Astrocyte (in vitro differentiated cells and primary cell): ENCODE data around the gene BANK1. TPM values are rescaled to one million over a fixed set of nuclear protein-coding genes. Genes with fewer than 3 reads are reported as not detected.

Experiments used
- DNase-seq: peaks from one replicate; pipeline ENCODE4 v3.0.0-alpha.2; 2010; ENCODE audit warnings: low read depth
- FAIRE-seq: peaks from 2 replicates; lab custom pipeline; 2011; peaks lifted over from hg19 to GRCh38; lab: Jason Lieb, UNC
- H2AFZ ChIP-seq: 2 replicates; pipeline ENCODE4 v1.6.0; 2012; ENCODE audit warnings: low read depth, low read length, inconsistent platforms
- H3K27ac ChIP-seq: 2 replicates; pipeline ENCODE4 v1.5.1; 2011; ENCODE audit warnings: low read depth, low read length, inconsistent platforms
- H3K27me3 ChIP-seq: 2 replicates; pipeline ENCODE4 v1.6.0; 2011; ENCODE audit warnings: low read length, inconsistent platforms; ENCODE audit not compliant: insufficient read depth
- H3K36me3 ChIP-seq: 2 replicates; pipeline ENCODE4 v1.5.1; 2011; ENCODE audit warnings: low read length, inconsistent platforms; ENCODE audit not compliant: insufficient read depth
- H3K4me1 ChIP-seq: 2 replicates; pipeline ENCODE4 v1.5.1; 2011; ENCODE audit warnings: low read length, inconsistent platforms; ENCODE audit not compliant: insufficient read depth
- H3K4me2 ChIP-seq: 2 replicates; pipeline ENCODE4 v1.6.0; 2012; ENCODE audit warnings: low read length, inconsistent platforms
- H3K4me3 ChIP-seq: 2 replicates; pipeline ENCODE4 v1.5.1; 2011; ENCODE audit warnings: low read depth, mild to moderate bottlenecking, low read length, inconsistent platforms; ENCODE audit not compliant: insufficient read depth
- H3K79me2 ChIP-seq: 2 replicates; pipeline ENCODE4 v1.6.0; 2012; ENCODE audit warnings: mild to moderate bottlenecking, low read length, inconsistent platforms; ENCODE audit not compliant: insufficient read depth
- H3K9ac ChIP-seq: 2 replicates; pipeline ENCODE4 v1.6.0; 2012; ENCODE audit warnings: mild to moderate bottlenecking, low read length, inconsistent platforms
- H3K9me3 ChIP-seq: 2 replicates; pipeline ENCODE4 v1.5.1; 2012; ENCODE audit warnings: low read depth, mild to moderate bottlenecking, low read length, inconsistent platforms; ENCODE audit not compliant: insufficient read depth
- H4K20me1 ChIP-seq: 2 replicates; pipeline ENCODE4 v1.6.0; 2012; ENCODE audit warnings: low read length, inconsistent platforms; ENCODE audit not compliant: insufficient read depth
- H3K27ac Mint-ChIP-seq: one replicate; pipeline ENCODE4 v1.8.0; 2021; ENCODE audit warnings: mild to moderate bottlenecking, mixed read lengths; ENCODE audit not compliant: unreplicated experiment
- H3K27me3 Mint-ChIP-seq: one replicate; pipeline ENCODE4 v1.8.0; 2021; ENCODE audit warnings: low read depth, mixed read lengths; ENCODE audit not compliant: unreplicated experiment
- H3K36me3 Mint-ChIP-seq: one replicate; pipeline ENCODE4 v1.8.0; 2021; ENCODE audit warnings: low read depth, mixed read lengths; ENCODE audit not compliant: unreplicated experiment
- H3K4me1 Mint-ChIP-seq: one replicate; pipeline ENCODE4 v1.8.0; 2021; ENCODE audit warnings: low read depth, mixed read lengths; ENCODE audit not compliant: unreplicated experiment
- H3K4me3 Mint-ChIP-seq: one replicate; pipeline ENCODE4 v1.8.0; 2021; ENCODE audit warnings: mild to moderate bottlenecking, moderate library complexity, mixed read lengths; ENCODE audit not compliant: unreplicated experiment
- H3K9me3 Mint-ChIP-seq: one replicate; pipeline ENCODE4 v1.8.0; 2021; ENCODE audit warnings: mild to moderate bottlenecking, mixed read lengths; ENCODE audit not compliant: unreplicated experiment
- CTCF ChIP-seq: IDR thresholded peaks from 2 replicates; pipeline ENCODE4 v1.5.1; 2011; ENCODE audit warnings: low read depth, mild to moderate bottlenecking, inconsistent platforms, low read length, moderate library complexity; ENCODE audit not compliant: insufficient read depth
- EZH2 ChIP-seq: IDR thresholded peaks from 2 replicates; pipeline ENCODE4 v1.6.1; 2012; ENCODE audit warnings: mild to moderate bottlenecking, low read length, inconsistent platforms; ENCODE audit not compliant: insufficient read depth
- total RNA-seq: library from RNA; stranded (reverse); gene quantifications from 2 replicates; pipeline ENCODE4 v1.2.1, GENCODE V29; 2021

Gene BANK1
- total RNA-seq, 1 donor from 2014 or later, result 1.3 TPM

GRCh38 chr4:102007959-102008425, 217.5 kb downstream of the BANK1 start:
- no peaks in the 10 kb centered on the region for H3K9me3 ChIP-seq
- H3K4me3 Mint-ChIP-seq, result no peak overlapping the region
- H3K9me3 Mint-ChIP-seq, result no peaks in the 10 kb centered on the region
- DNase-seq (no peak), FAIRE-seq (no peak)
- H3K79me2 ChIP-seq, result no peaks in the 10 kb centered on the region
- no peaks in the 10 kb centered on the region for H3K4me1 ChIP-seq
- no peaks in the 10 kb centered on the region for H3K27me3 ChIP-seq
- no peak overlapping the region for H3K4me2 ChIP-seq
- TF ChIP-seq EZH2, result no peak
- TF ChIP-seq CTCF, result no peak
- H4K20me1 ChIP-seq, result no peaks in the 10 kb centered on the region
- no peak overlapping the region for H2AFZ ChIP-seq
- H3K27ac ChIP-seq, result no peak overlapping the region
- H3K36me3 Mint-ChIP-seq, result no peaks in the 10 kb centered on the region
- no peak overlapping the region for H3K27ac Mint-ChIP-seq
- no peaks in the 10 kb centered on the region for H3K27me3 Mint-ChIP-seq
- H3K4me1 Mint-ChIP-seq, result no peaks in the 10 kb centered on the region
- H3K9ac ChIP-seq, result no peak overlapping the region
- no peak overlapping the region for H3K4me3 ChIP-seq
- no peaks in the 10 kb centered on the region for H3K36me3 ChIP-seq

- Histone ChIP-seq H3K9ac (no peak overlapping the region), H3K4me3 (no peak overlapping the region), H3K36me3 (no peaks in the 10 kb centered on the region), H3K4me2 (no peak overlapping the region), H3K27ac (no peak overlapping the region), H3K79me2 (no peaks in the 10 kb centered on the region), H3K27me3 (no peaks in the 10 kb centered on the region), H3K9me3 (no peaks in the 10 kb centered on the region), H3K4me1 (no peaks in the 10 kb centered on the region), H4K20me1 (no peaks in the 10 kb centered on the region), H2AFZ (no peak overlapping the region)
- Mint-ChIP-seq H3K27me3 (no peaks in the 10 kb centered on the region), H3K27ac (no peak overlapping the region), H3K9me3 (no peaks in the 10 kb centered on the region), H3K4me1 (no peaks in the 10 kb centered on the region), H3K4me3 (no peak overlapping the region), H3K36me3 (no peaks in the 10 kb centered on the region)
- TF ChIP-seq EZH2 (no peak), CTCF (no peak)
- DNase-seq (no peak), FAIRE-seq (no peak)
Observed at GRCh38 chr4:102008711-102009110, 218.2 kb downstream of the BANK1 start.

GRCh38 chr4:102022343-102022742, 231.8 kb downstream of the BANK1 start:
- Mint-ChIP-seq H3K36me3 (no peaks in the 10 kb centered on the region), H3K4me1 (no peaks in the 10 kb centered on the region), H3K27ac (no peak overlapping the region), H3K4me3 (no peak overlapping the region), H3K27me3 (no peaks in the 10 kb centered on the region), H3K9me3 (no peaks in the 10 kb centered on the region)
- FAIRE-seq (no peak), DNase-seq (no peak)
- no peak overlapping the region for H3K4me3 ChIP-seq
- H4K20me1 ChIP-seq, result no peaks in the 10 kb centered on the region
- no peak overlapping the region for H3K27ac ChIP-seq
- H2AFZ ChIP-seq, result no peak overlapping the region
- H3K27me3 ChIP-seq, result no peaks in the 10 kb centered on the region
- H3K9ac ChIP-seq, result no peak overlapping the region
- H3K36me3 ChIP-seq, result no peaks in the 10 kb centered on the region
- no peaks in the 10 kb centered on the region for H3K4me1 ChIP-seq
- TF ChIP-seq EZH2 (no peak), CTCF (no peak)
- H3K9me3 ChIP-seq, result no peaks in the 10 kb centered on the region
- H3K4me2 ChIP-seq, result no peak overlapping the region
- H3K79me2 ChIP-seq, result no peaks in the 10 kb centered on the region
